T-helper 1 cell treated with Interleukin-12 subunit alpha and Interleukin-12 subunit beta and Interleukin-4 antibody, amounts not matched to agents 30 μg/mL and 1 μg/mL, for 36 hours (primary cell): ENCODE data around the gene EMILIN1.
A peak's percentile ranks its signal among the peaks of the same experiment; 100 is the strongest.

Experiments
- H3K27ac Mint-ChIP-seq: one replicate; pipeline ENCODE4 v1.8.0; 2021; ENCODE audit warnings: mild to moderate bottlenecking, mixed read lengths
- H3K27me3 Mint-ChIP-seq: one replicate; pipeline ENCODE4 v1.8.0; 2021; ENCODE audit warnings: low read depth, mixed read lengths
- H3K36me3 Mint-ChIP-seq: one replicate; pipeline ENCODE4 v1.8.0; 2021; ENCODE audit warnings: low read depth, mixed read lengths
- H3K4me1 Mint-ChIP-seq: one replicate; pipeline ENCODE4 v1.8.0; 2021; ENCODE audit warnings: low read depth, mixed read lengths
- H3K4me3 Mint-ChIP-seq: one replicate; pipeline ENCODE4 v1.8.0; 2021; ENCODE audit warnings: mild to moderate bottlenecking, moderate library complexity, mixed read lengths
- H3K9me3 Mint-ChIP-seq: one replicate; pipeline ENCODE4 v1.8.0; 2021; ENCODE audit warnings: mixed read lengths

The EMILIN1 gene

DNA sequence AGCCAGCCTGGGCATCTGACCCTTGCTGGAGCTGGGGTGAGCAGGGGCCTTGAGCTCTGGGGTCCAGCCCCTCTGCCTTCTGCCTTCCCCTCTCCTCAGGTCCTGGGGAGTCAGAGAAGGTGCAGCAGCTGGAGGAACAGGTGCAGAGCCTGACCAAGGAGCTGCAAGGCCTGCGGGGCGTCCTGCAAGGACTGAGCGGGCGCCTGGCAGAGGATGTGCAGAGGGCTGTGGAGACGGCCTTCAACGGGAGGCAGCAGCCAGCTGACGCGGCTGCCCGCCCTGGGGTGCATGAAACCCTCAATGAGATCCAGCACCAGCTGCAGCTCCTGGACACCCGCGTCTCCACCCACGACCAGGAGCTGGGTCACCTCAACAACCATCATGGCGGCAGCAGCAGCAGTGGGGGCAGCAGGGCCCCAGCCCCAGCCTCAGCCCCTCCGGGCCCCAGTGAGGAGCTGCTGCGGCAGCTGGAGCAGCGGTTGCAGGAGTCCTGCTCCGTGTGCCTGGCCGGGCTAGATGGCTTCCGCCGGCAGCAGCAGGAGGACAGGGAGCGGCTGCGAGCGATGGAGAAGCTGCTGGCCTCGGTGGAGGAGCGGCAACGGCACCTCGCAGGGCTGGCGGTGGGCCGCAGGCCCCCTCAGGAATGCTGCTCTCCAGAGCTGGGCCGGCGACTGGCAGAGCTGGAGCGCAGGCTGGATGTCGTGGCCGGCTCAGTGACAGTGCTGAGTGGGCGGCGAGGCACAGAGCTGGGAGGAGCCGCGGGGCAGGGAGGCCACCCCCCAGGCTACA, 3.8 kb downstream of the EMILIN1 start:
- Mint-ChIP-seq H3K4me3 (no peak overlapping the region), H3K27me3 (no peaks in the 10 kb centered on the region), H3K27ac (no peak overlapping the region), H3K9me3 (no peaks in the 10 kb centered on the region), H3K36me3 (no peaks in the 10 kb centered on the region), H3K4me1 (peaks cover 37% of the 10 kb centered on the region)

GRCh38 chr2:27082773-27083409, 4.5 kb downstream of the EMILIN1 start:
- no peak overlapping the region for H3K27ac Mint-ChIP-seq
- H3K4me3 Mint-ChIP-seq = no peak overlapping the region
- H3K36me3 Mint-ChIP-seq = no peaks in the 10 kb centered on the region
- peaks cover 39% of the 10 kb centered on the region for H3K4me1 Mint-ChIP-seq
- H3K9me3 Mint-ChIP-seq = no peaks in the 10 kb centered on the region
- H3K27me3 Mint-ChIP-seq = no peaks in the 10 kb centered on the region

DNA sequence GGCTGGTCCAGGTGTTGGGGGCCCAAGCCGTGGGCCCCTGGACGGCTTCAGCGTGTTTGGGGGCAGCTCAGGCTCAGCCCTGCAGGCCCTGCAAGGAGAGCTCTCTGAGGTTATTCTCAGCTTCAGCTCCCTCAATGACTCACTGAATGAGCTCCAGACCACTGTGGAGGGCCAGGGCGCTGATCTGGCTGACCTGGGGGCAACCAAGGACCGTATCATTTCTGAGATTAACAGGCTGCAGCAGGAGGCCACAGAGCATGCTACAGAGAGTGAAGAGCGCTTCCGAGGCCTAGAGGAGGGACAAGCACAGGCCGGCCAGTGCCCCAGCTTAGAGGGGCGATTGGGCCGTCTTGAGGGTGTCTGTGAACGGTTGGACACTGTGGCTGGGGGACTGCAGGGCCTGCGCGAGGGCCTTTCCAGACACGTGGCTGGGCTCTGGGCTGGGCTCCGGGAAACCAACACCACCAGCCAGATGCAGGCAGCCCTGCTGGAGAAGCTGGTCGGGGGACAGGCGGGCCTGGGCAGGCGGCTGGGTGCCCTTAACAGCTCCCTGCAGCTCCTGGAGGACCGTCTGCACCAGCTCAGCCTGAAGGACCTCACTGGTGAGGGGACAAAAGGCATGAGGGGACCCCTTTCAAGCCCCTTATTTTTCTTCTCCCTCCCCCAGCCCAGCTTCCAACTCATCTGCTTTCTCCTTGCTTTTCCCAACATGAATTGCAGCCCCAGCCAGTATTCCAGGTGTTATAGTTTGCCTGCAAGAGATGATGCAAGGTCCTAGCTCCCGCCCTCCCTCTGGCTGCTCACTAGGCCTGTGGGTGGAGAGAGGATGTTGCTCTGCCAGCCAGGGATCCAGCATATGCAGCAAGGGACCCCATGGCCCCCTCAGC, 5.2 kb downstream of the EMILIN1 start:
- Mint-ChIP-seq H3K27ac (no peak overlapping the region), H3K4me1 (peaks cover 42% of the 10 kb centered on the region), H3K4me3 (peak overlapping the region; percentile 25), H3K36me3 (no peaks in the 10 kb centered on the region), H3K27me3 (no peaks in the 10 kb centered on the region), H3K9me3 (no peaks in the 10 kb centered on the region)

GRCh38 chr2:27084297-27085061, 6.1 kb downstream of the EMILIN1 start:
- Mint-ChIP-seq H3K27me3 (no peaks in the 10 kb centered on the region), H3K4me3 (peak overlapping the region; percentile 25), H3K4me1 (peaks cover 43% of the 10 kb centered on the region), H3K27ac (peak overlapping the region; percentile 49), H3K9me3 (no peaks in the 10 kb centered on the region), H3K36me3 (no peaks in the 10 kb centered on the region)

- Mint-ChIP-seq H3K27ac (peak overlapping the region; percentile 76), H3K4me3 (peak overlapping the region; percentile 66), H3K36me3 (no peaks in the 10 kb centered on the region), H3K9me3 (no peaks in the 10 kb centered on the region), H3K4me1 (peaks cover 43% of the 10 kb centered on the region), H3K27me3 (no peaks in the 10 kb centered on the region)
Measured at GRCh38 chr2:27085062-27085672, 6.8 kb downstream of the EMILIN1 start.

DNA sequence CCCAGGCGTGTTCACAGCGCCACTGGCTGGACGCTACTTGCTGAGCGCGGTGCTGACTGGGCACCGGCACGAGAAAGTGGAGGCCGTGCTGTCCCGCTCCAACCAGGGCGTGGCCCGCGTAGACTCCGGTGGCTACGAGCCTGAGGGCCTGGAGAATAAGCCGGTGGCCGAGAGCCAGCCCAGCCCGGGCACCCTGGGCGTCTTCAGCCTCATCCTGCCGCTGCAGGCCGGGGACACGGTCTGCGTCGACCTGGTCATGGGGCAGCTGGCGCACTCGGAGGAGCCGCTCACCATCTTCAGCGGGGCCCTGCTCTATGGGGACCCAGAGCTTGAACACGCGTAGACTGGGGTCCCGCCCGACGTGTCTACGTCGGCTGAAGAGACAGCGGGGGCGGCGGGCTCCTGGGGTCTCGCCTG, 7.3 kb downstream of the EMILIN1 start:
- Mint-ChIP-seq H3K27ac (peak overlapping the region; percentile 76), H3K9me3 (no peaks in the 10 kb centered on the region), H3K27me3 (no peaks in the 10 kb centered on the region), H3K4me3 (peak overlapping the region; percentile 66), H3K4me1 (peaks cover 40% of the 10 kb centered on the region), H3K36me3 (no peaks in the 10 kb centered on the region)

GRCh38 chr2:27086090-27086723, 7.8 kb downstream of the EMILIN1 start:
- Mint-ChIP-seq H3K9me3 (no peaks in the 10 kb centered on the region), H3K36me3 (no peaks in the 10 kb centered on the region), H3K27ac (peak overlapping the region; percentile 86), H3K27me3 (no peaks in the 10 kb centered on the region), H3K4me3 (peak overlapping the region; percentile 88), H3K4me1 (peaks cover 34% of the 10 kb centered on the region)

DNA sequence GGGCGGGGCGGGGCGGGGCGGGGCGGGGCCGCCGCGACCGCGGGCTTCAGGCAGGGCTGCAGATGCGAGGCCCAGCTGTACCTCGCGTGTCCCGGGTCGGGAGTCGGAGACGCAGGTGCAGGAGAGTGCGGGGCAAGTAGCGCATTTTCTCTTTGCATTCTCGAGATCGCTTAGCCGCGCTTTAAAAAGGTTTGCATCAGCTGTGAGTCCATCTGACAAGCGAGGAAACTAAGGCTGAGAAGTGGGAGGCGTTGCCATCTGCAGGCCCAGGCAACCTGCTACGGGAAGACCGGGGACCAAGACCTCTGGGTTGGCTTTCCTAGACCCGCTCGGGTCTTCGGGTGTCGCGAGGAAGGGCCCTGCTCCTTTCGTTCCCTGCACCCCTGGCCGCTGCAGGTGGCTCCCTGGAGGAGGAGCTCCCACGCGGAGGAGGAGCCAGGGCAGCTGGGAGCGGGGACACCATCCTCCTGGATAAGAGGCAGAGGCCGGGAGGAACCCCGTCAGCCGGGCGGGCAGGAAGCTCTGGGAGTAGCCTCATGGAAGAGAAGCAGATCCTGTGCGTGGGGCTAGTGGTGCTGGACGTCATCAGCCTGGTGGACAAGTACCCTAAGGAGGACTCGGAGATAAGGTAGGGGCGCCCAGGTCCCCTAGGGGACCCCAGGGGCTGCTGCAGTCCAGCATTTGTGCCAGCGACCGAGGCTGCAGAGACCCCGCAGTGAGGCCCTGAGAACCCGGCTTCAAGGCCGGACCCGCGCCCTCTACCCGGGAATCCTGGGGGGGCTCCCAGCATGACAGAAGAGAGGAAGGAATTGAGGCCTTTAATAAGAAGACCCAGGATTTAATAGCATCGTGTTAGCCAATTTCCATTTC, 8.5 kb downstream of the EMILIN1 start, which contains the start of gene KHK:
Gene KHK (plus strand): TSS at position 49 of the 870 bp plus-strand sequence. CDS start 488 bp downstream, at position 537.
- Mint-ChIP-seq H3K36me3 (no peaks in the 10 kb centered on the region), H3K27me3 (no peaks in the 10 kb centered on the region), H3K4me1 (peaks cover 29% of the 10 kb centered on the region), H3K9me3 (no peaks in the 10 kb centered on the region), H3K4me3 (peak within 1 kb of the TSS; percentile 88), H3K27ac (peak within 1 kb of the TSS; percentile 86)

- H3K9me3 Mint-ChIP-seq = no peaks in the 10 kb centered on the region
- peaks cover 2% of the 10 kb centered on the region for H3K36me3 Mint-ChIP-seq
- peaks cover 29% of the 10 kb centered on the region for H3K4me1 Mint-ChIP-seq
- H3K27ac Mint-ChIP-seq = peak overlapping the region; percentile 45
- peak overlapping the region; percentile 88 for H3K4me3 Mint-ChIP-seq
- H3K27me3 Mint-ChIP-seq = no peaks in the 10 kb centered on the region
Measured at GRCh38 chr2:27087823-27088410, 9.5 kb downstream of the EMILIN1 start.

GRCh38 chr2:27088634-27089033, 10.2 kb downstream of the EMILIN1 start:
- no peaks in the 10 kb centered on the region for H3K27me3 Mint-ChIP-seq
- H3K27ac Mint-ChIP-seq = no peak overlapping the region
- no peaks in the 10 kb centered on the region for H3K9me3 Mint-ChIP-seq
- H3K4me3 Mint-ChIP-seq = no peak overlapping the region
- H3K36me3 Mint-ChIP-seq = peaks cover 2% of the 10 kb centered on the region
- H3K4me1 Mint-ChIP-seq = peaks cover 27% of the 10 kb centered on the region

DNA sequence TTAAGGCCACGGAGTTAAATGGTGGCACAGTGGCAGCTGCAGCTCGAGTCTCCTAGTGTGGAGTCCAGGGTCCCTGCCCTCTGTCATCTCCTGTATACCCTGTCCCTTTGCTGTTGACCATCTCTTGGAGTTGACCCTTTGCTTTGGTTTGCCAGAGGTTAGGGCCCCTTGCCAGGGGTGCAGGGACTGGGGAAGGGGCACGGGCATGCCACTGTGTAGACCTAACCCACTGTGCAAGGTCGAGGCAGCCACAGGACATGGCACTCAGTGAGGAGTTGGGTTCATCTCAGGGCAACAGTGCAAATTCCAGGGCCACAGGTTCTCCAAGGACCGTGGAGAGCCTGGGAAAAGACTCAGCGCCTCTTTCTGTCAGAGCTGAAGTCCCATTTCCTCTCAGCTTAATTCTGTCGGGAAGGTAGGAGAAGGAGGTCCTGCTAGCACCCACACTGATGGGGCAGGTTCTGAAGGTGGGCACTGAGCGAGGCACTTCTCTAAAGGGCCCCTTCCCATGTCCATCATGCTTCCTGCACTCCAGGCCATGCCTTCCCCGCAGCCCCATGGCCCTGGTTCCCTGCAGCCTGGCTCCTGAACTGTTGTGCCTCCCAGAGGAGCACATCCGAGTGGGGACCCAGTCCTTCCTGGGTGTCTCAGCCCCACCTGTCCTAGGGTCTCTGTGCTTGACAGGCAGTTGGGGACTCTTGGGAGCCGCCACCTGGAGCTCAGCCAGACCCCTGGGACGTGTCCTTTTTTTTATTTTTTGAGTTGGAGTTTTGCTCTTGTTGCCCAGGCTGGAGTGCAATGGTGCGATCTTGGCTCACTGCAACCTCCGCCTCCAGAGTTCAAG, 10.9 kb downstream of the EMILIN1 start:
- H3K27me3 Mint-ChIP-seq = no peaks in the 10 kb centered on the region
- peaks cover 23% of the 10 kb centered on the region for H3K4me1 Mint-ChIP-seq

More for the DNA sequence above, 10.9 kb downstream of the EMILIN1 start:
- no peak overlapping the region for H3K27ac Mint-ChIP-seq
- H3K9me3 Mint-ChIP-seq = no peaks in the 10 kb centered on the region
- H3K36me3 Mint-ChIP-seq = peaks cover 2% of the 10 kb centered on the region
- no peak overlapping the region for H3K4me3 Mint-ChIP-seq
